Measurements from ENCODE around the gene PRKD1.

DNA sequence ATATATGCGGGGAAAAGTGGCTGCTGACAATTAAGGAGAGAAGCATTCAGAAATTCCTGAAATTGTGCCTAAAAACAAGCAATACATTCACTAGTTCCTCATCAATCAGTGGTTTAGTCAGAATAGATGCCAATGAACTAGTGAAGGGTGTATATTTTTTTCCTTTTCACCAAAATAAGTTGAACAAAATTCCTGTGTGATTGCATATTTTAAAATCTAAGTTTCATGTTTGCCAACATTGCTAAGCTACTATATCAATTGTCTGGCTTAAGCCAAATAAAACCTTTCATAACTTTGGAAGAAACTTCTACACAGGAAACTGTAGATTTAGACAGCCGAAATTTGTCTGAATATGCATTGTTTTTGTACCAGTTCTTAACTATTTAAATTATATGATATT is 8.7 kb downstream of the PRKD1 start:
- TF ChIP-seq, protein P1, sequence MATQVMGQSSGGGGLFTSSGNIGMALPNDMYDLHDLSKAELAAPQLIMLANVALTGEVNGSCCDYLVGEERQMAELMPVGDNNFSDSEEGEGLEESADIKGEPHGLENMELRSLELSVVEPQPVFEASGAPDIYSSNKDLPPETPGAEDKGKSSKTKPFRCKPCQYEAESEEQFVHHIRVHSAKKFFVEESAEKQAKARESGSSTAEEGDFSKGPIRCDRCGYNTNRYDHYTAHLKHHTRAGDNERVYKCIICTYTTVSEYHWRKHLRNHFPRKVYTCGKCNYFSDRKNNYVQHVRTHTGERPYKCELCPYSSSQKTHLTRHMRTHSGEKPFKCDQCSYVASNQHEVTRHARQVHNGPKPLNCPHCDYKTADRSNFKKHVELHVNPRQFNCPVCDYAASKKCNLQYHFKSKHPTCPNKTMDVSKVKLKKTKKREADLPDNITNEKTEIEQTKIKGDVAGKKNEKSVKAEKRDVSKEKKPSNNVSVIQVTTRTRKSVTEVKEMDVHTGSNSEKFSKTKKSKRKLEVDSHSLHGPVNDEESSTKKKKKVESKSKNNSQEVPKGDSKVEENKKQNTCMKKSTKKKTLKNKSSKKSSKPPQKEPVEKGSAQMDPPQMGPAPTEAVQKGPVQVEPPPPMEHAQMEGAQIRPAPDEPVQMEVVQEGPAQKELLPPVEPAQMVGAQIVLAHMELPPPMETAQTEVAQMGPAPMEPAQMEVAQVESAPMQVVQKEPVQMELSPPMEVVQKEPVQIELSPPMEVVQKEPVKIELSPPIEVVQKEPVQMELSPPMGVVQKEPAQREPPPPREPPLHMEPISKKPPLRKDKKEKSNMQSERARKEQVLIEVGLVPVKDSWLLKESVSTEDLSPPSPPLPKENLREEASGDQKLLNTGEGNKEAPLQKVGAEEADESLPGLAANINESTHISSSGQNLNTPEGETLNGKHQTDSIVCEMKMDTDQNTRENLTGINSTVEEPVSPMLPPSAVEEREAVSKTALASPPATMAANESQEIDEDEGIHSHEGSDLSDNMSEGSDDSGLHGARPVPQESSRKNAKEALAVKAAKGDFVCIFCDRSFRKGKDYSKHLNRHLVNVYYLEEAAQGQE (IDR thresholded peaks at IDR 0.05; ENCODE audit: low read depth): no peak
- TF ChIP-seq, protein P2, sequence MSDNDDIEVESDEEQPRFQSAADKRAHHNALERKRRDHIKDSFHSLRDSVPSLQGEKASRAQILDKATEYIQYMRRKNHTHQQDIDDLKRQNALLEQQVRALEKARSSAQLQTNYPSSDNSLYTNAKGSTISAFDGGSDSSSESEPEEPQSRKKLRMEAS (IDR thresholded peaks at IDR 0.05): no peak
- TF ChIP-seq TAF1 (IDR thresholded peaks at IDR 0.05; ENCODE audit: low read depth) (no peak), ZBTB7A (IDR thresholded peaks at IDR 0.05; ENCODE audit: low read depth) (no peak), CREB1 (IDR thresholded peaks at IDR 0.05; ENCODE audit: low read depth) (no peak), NFIC (IDR thresholded peaks at IDR 0.05) (no peak), EP300 (IDR thresholded peaks at IDR 0.05; ENCODE audit: borderline replicate concordance) (no peak)

Measured in Ishikawa (cell line).